Parathyroid adenoma (tissue), 2 donors: Measurements from ENCODE around the gene MTHFD1.

ENCODE experiments used
- H2AFZ ChIP-seq: fragments of 300-600 bp; sonication (generic); one replicate; pipeline ENCODE4 v1.7.0; 2017; ENCODE audit warnings: antibody characterized with exemption, mild to moderate bottlenecking
- H3K27ac ChIP-seq: fragments of 300-600 bp; sonication (generic); one replicate; pipeline ENCODE4 v1.7.0; 2017
- H3K27me3 ChIP-seq: fragments of 300-600 bp; sonication (generic); one replicate; pipeline ENCODE4 v1.7.0; 2017; ENCODE audit warnings: low read length; ENCODE audit not compliant: control insufficient read depth, insufficient read depth
- H3K36me3 ChIP-seq: fragments of 300-600 bp; sonication (generic); one replicate; pipeline ENCODE4 v1.7.0; 2017; ENCODE audit warnings: low read length; ENCODE audit not compliant: control insufficient read depth, insufficient read depth
- H3K4me1 ChIP-seq: fragments of 300-600 bp; sonication (generic); one replicate; pipeline ENCODE4 v1.7.0; 2017; ENCODE audit warnings: control low read depth
- H3K4me2 ChIP-seq: fragments of 300-600 bp; sonication (generic); one replicate; pipeline ENCODE4 v1.7.0; 2017; ENCODE audit warnings: low read length
- H3K4me3 ChIP-seq: fragments of 300-600 bp; sonication (generic); one replicate; pipeline ENCODE4 v1.7.0; 2017; ENCODE audit warnings: low read depth, low read length
- H3K79me2 ChIP-seq: fragments of 300-600 bp; sonication (generic); one replicate; pipeline ENCODE4 v1.7.0; 2017; ENCODE audit warnings: control low read depth
- H3K9ac ChIP-seq: fragments of 300-600 bp; sonication (generic); one replicate; pipeline ENCODE4 v1.7.0; 2017; ENCODE audit warnings: mild to moderate bottlenecking
- H3K9me3 ChIP-seq: fragments of 300-600 bp; sonication (generic); one replicate; pipeline ENCODE4 v1.7.0; 2017; ENCODE audit warnings: low read length; ENCODE audit not compliant: control insufficient read depth
- TF ChIP-seq, protein P1 (sequence below): fragments of 300-600 bp; sonication (generic); IDR thresholded peaks from one replicate; pipeline ENCODE4 v1.7.0; 2017; ENCODE audit warnings: antibody characterized with exemption, mild to moderate bottlenecking
- donor health status: primary hyperparathyroidism.

MTHFD1 gene

DNA sequence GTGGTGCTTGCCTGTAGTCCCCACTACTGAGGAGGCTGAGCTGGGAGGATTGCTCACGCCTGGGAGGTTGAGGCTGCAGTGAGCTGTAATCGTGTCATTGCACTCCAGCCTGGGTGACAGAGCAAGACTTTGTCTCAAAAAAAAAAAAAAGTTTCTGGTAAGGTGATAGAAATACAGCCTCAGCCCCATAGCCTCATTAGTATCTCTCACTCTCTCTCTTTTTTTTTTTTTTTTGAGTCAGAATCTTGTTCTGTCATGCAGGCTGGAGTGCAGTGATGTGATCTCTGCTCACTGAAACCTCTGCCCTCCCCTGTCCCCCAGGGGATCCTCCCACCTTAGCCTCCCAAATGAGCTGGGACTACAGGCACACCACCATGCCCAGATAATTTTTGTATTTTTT lies 19.2 kb downstream of the MTHFD1 start:
- Histone ChIP-seq H3K27ac (no peak overlapping the region), H2AFZ (no peak overlapping the region), H3K9ac (no peak overlapping the region), H3K27me3 (no peaks in the 10 kb centered on the region), H3K36me3 (no peaks in the 10 kb centered on the region), H3K4me1 (no peaks in the 10 kb centered on the region), H3K9me3 (no peaks in the 10 kb centered on the region), H3K79me2 (peaks cover 5% of the 10 kb centered on the region), H3K4me3 (no peak overlapping the region), H3K4me2 (no peak overlapping the region)
- TF ChIP-seq, protein P1, sequence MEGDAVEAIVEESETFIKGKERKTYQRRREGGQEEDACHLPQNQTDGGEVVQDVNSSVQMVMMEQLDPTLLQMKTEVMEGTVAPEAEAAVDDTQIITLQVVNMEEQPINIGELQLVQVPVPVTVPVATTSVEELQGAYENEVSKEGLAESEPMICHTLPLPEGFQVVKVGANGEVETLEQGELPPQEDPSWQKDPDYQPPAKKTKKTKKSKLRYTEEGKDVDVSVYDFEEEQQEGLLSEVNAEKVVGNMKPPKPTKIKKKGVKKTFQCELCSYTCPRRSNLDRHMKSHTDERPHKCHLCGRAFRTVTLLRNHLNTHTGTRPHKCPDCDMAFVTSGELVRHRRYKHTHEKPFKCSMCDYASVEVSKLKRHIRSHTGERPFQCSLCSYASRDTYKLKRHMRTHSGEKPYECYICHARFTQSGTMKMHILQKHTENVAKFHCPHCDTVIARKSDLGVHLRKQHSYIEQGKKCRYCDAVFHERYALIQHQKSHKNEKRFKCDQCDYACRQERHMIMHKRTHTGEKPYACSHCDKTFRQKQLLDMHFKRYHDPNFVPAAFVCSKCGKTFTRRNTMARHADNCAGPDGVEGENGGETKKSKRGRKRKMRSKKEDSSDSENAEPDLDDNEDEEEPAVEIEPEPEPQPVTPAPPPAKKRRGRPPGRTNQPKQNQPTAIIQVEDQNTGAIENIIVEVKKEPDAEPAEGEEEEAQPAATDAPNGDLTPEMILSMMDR = no peak

GRCh38 chr14:64409126-64409920 lies 21.2 kb downstream of the MTHFD1 start:
- Histone ChIP-seq H3K27ac (no peak overlapping the region), H3K79me2 (no peaks in the 10 kb centered on the region), H2AFZ (no peak overlapping the region), H3K9ac (no peak overlapping the region), H3K4me2 (no peak overlapping the region), H3K4me1 (no peaks in the 10 kb centered on the region), H3K36me3 (no peaks in the 10 kb centered on the region), H3K4me3 (no peak overlapping the region), H3K9me3 (no peaks in the 10 kb centered on the region), H3K27me3 (no peaks in the 10 kb centered on the region)
- TF ChIP-seq, protein P1 = no peak

GRCh38 chr14:64410084-64410774 lies 22.1 kb downstream of the MTHFD1 start:
- no peak overlapping the region for H3K27ac ChIP-seq
- TF ChIP-seq, protein P1 = no peak
- no peaks in the 10 kb centered on the region for H3K79me2 ChIP-seq
- H3K4me1 ChIP-seq = no peaks in the 10 kb centered on the region
- no peak overlapping the region for H2AFZ ChIP-seq
- H3K9me3 ChIP-seq = no peaks in the 10 kb centered on the region
- H3K4me3 ChIP-seq = no peak overlapping the region
- no peaks in the 10 kb centered on the region for H3K27me3 ChIP-seq
- no peaks in the 10 kb centered on the region for H3K36me3 ChIP-seq
- H3K9ac ChIP-seq = no peak overlapping the region
- no peak overlapping the region for H3K4me2 ChIP-seq

DNA sequence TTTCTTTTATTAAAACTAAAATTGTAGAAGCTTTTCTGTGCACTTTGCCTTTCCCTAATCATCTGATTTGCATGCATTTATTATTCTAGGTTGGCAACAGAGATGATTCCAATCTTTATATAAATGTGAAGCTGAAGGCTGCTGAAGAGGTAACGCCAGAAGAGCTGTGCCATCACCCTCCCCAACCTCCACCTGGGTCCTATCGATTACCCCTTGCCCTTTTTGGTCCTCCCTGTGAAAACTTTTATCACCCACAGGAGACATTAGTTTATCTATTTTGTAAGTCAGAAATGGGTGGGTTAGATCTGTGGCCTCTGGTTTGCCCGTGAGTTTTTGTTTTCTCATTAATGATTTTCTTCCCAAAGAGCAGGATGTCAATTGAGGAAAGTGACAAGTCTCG lies 22.8 kb downstream of the MTHFD1 start:
- Histone ChIP-seq H3K9ac (no peak overlapping the region), H3K4me1 (no peaks in the 10 kb centered on the region), H3K79me2 (no peaks in the 10 kb centered on the region), H3K36me3 (no peaks in the 10 kb centered on the region), H3K4me3 (no peak overlapping the region), H2AFZ (no peak overlapping the region), H3K4me2 (no peak overlapping the region), H3K9me3 (no peaks in the 10 kb centered on the region), H3K27ac (no peak overlapping the region), H3K27me3 (no peaks in the 10 kb centered on the region)
- TF ChIP-seq, protein P1 = no peak
